K562 (cell line): ENCODE results near the gene PSMD4. TPM values are rescaled to one million over a fixed set of nuclear protein-coding genes. Genes with fewer than 3 reads are reported as not detected.

ENCODE experiments used
- ADNP ChIP-seq: fragments of 200-800 bp; sonication (Bioruptor generic); IDR thresholded peaks from 2 replicates; pipeline ENCODE4 v1.6.1; 2016; ENCODE audit warnings: missing genetic modification characterization, missing compliant biosample characterization
- BDP1 ChIP-seq: IDR thresholded peaks from 3 replicates; pipeline ENCODE4 v1.6.1; 2011; ENCODE audit not compliant: insufficient read length, insufficient read depth
- CHD2 ChIP-seq: IDR thresholded peaks from 2 replicates; pipeline ENCODE4 v1.6.1; 2011; ENCODE audit warnings: low read depth, low read length
- DMBX1 ChIP-seq: fragments of 250-450 bp; sonication (Bioruptor Pico); IDR thresholded peaks from 2 replicates; pipeline ENCODE4 v1.8.0; 2022; ENCODE audit warnings: inconsistent platforms, mild to moderate bottlenecking, moderate library complexity, borderline replicate concordance
- ILK ChIP-seq: fragments of 450-650 bp; IDR thresholded peaks from 2 replicates; pipeline ENCODE4 v1.6.1; 2016; ENCODE audit warnings: missing genetic modification characterization, low read depth, mild to moderate bottlenecking, missing compliant biosample characterization, moderate library complexity, borderline replicate concordance
- NELFE ChIP-seq: IDR thresholded peaks from 2 replicates; pipeline ENCODE4 v1.6.1; 2011; ENCODE audit warnings: mild to moderate bottlenecking; ENCODE audit not compliant: insufficient read depth, insufficient read length
- NFATC3 ChIP-seq: fragments of 450-650 bp; IDR thresholded peaks from 2 replicates; pipeline ENCODE4 v1.6.1; 2017; ENCODE audit warnings: mild to moderate bottlenecking
- NFXL1 ChIP-seq: fragments of 450-650 bp; formaldehyde crosslinking; IDR thresholded peaks from 2 replicates; pipeline ENCODE4 v1.4.0; 2021; ENCODE audit warnings: mild to moderate bottlenecking
- OTX1 ChIP-seq: fragments of 450-650 bp; formaldehyde crosslinking; IDR thresholded peaks from 2 replicates; pipeline ENCODE4 v1.4.0; 2022; ENCODE audit warnings: mild to moderate bottlenecking
- PURB ChIP-seq: sonication (generic); formaldehyde crosslinking; IDR thresholded peaks from 2 replicates; pipeline ENCODE4 v1.9.0; 2021; ENCODE audit warnings: low read depth, mild to moderate bottlenecking, missing genetic modification reagents
- SMARCE1 ChIP-seq: fragments of 450-650 bp; IDR thresholded peaks from 2 replicates; pipeline ENCODE4 v1.7.1; 2016; ENCODE audit warnings: mild to moderate bottlenecking
- STAG1 ChIP-seq: sonication (generic); formaldehyde crosslinking; IDR thresholded peaks from 2 replicates; pipeline ENCODE4 v1.5.0; 2020; ENCODE audit warnings: missing genetic modification reagents, borderline replicate concordance
- U2AF1 ChIP-seq: fragments of 200-400 bp; formaldehyde crosslinking; optimal IDR thresholded peaks from 2 replicates; pipeline ENCODE3; 2017; ENCODE audit warnings: mild to moderate bottlenecking, low read depth, low read length, moderate library complexity
- XRCC4 ChIP-seq: IDR thresholded peaks from one replicate; pipeline ENCODE4 v1.6.1; 2011; ENCODE audit not compliant: insufficient read depth, insufficient read length; ENCODE audit errors: extremely low read depth
- ZNF146 ChIP-seq: IDR thresholded peaks from one replicate; pipeline ENCODE4 v1.6.1; 2018; ENCODE audit warnings: missing compliant biosample characterization; ENCODE audit not compliant: unreplicated experiment
- ZNF217 ChIP-seq: sonication (generic); formaldehyde crosslinking; IDR thresholded peaks from 2 replicates; pipeline ENCODE4 v1.8.0; 2022; ENCODE audit warnings: mild to moderate bottlenecking, missing genetic modification reagents
- ZNF589 ChIP-seq: fragments of 200-800 bp; sonication (Bioruptor generic); IDR thresholded peaks from 2 replicates; pipeline ENCODE4 v1.6.1; 2016; ENCODE audit warnings: low read depth, missing genetic modification characterization, missing compliant biosample characterization
- polyA plus RNA-seq, 8 experiments: library from polyadenylated mRNA; depleted of rRNA in 4 of 8; stranded (reverse) in 5 of 8; unstranded in 3 of 8; fragments of >200 nt; fragmentation: Nextera tagmentation in 2 of 8; fragmentation: Illumina TruSeq in 1 of 8; extraction: Ambion mirVana in 2 of 8; extraction: Trizol in 1 of 8; gene quantifications; 2 replicates each; pipeline versions ENCODE4 v1.2.1 to v1.2.3, GENCODE V29; 2011 to 2014; ENCODE audit warnings: inconsistent platforms in 1 of 8, missing spikeins in 1 of 8
- total RNA-seq, 7 experiments: library from RNA; depleted of rRNA in 6 of 7; stranded (reverse); fragments of >200 nt in 6 of 7; fragmentation: Illumina TruSeq in 2 of 7; extraction: Trizol in 2 of 7; gene quantifications; 2 replicates each; pipeline versions ENCODE4 v1.2.1 to v1.2.3, GENCODE V29; 2011 to 2021; ENCODE audit warnings: low replicate concordance in 1 of 7
- TF ChIP-seq, protein P1 (sequence below), 3 experiments: IDR thresholded peaks in 2 of 3; conservative IDR thresholded peaks in 1 of 3; 2 replicates each; pipeline ENCODE4 v1.5.1; 2011 to 2012; ENCODE audit warnings: low read length in 3 of 3, mild to moderate bottlenecking in 3 of 3, control low read depth in 2 of 3, improper control_type of control experiment in 1 of 3, inconsistent platforms in 1 of 3, low read depth in 1 of 3, mixed read lengths in 1 of 3, moderate library complexity in 1 of 3; ENCODE audit not compliant: insufficient read depth in 2 of 3
- TF ChIP-seq, protein P2 (sequence below): fragments of 450-650 bp; IDR thresholded peaks from 2 replicates; pipeline ENCODE4 v1.6.1; 2016; ENCODE audit warnings: borderline replicate concordance
- TF ChIP-seq, protein P3 (sequence below): fragments of 450-650 bp; IDR thresholded peaks from one replicate; pipeline ENCODE4 v1.6.1; 2018; ENCODE audit warnings: mild to moderate bottlenecking, moderate library complexity; ENCODE audit not compliant: partially characterized antibody
- TF ChIP-seq, protein P4 (sequence below): fragments of 450-650 bp; IDR thresholded peaks from 2 replicates; pipeline ENCODE4 v1.6.1; 2016; ENCODE audit warnings: antibody characterized with exemption

PSMD4 gene
- total and polyA plus RNA-seq, 9 of the 15 experiments (the other 6 are each of a cell fraction or from before 2014, with no cell fraction given): 194 to 353 (median 295) TPM

DNA sequence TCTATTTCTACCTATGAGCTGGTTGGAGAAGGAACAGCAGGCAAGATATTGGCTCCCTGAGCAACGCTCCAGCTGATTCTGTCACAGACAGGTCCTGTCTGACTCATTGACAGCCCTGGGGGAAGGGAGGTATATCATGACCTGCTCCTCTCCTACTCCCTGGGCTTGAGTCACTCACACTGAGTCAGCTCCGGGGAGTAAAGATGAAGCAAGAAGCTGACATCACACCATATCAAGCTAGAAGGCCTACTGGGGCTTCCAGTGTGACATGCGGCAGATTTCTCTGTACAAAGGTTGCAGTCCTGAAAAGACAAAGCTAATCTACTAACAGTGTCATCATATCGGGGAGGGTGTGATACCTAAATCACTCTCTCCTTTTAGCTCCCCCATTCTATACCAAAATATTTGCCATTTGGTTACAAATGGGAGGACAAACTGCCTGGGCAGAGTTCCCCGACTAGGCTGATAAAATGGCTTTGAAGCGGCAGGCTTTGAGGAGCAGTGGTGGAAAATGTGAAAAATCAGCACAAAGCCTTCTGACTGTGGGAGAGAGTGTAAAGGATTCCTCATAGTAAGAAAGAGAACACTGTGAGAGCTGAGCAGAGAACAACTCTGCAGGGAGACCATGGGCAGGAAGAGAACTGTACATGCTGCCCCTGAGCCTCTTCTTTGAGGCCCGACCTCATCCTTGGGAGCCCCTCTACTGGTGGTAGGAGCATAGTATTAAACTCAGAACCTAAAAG, 57.2 kb downstream of the PSMD4 start (continued):
- TF ChIP-seq, protein P1, sequence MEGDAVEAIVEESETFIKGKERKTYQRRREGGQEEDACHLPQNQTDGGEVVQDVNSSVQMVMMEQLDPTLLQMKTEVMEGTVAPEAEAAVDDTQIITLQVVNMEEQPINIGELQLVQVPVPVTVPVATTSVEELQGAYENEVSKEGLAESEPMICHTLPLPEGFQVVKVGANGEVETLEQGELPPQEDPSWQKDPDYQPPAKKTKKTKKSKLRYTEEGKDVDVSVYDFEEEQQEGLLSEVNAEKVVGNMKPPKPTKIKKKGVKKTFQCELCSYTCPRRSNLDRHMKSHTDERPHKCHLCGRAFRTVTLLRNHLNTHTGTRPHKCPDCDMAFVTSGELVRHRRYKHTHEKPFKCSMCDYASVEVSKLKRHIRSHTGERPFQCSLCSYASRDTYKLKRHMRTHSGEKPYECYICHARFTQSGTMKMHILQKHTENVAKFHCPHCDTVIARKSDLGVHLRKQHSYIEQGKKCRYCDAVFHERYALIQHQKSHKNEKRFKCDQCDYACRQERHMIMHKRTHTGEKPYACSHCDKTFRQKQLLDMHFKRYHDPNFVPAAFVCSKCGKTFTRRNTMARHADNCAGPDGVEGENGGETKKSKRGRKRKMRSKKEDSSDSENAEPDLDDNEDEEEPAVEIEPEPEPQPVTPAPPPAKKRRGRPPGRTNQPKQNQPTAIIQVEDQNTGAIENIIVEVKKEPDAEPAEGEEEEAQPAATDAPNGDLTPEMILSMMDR (IDR thresholded peaks at IDR 0.05 in 2 of 3, conservative IDR thresholded peaks at IDR 0.05 in 1 of 3; ENCODE audit: insufficient read depth in 2 of 3, low read depth in 1 of 3, low read length in 3 of 3): no peak
- TF ChIP-seq ZNF589 (CRISPR knock-in tag) (peak; percentile 96), ILK (tag) (no peak), DMBX1 (peak; percentile 92), PURB (CRISPR knock-in tag) (no peak), BDP1 (no peak), NELFE (no peak), XRCC4 (no peak), U2AF1 (no peak), NFXL1 (CRISPR knock-in tag) (0 out of 2 replicates have a peak, but pooled peaks have one; percentile 24), OTX1 (CRISPR knock-in tag) (no peak), STAG1 (CRISPR knock-in tag) (no peak), SMARCE1 (peak; percentile 98), NFATC3 (no peak; the same call in 1 of the 2 replicates), ZNF217 (CRISPR knock-in tag) (no peak), CHD2 (peak; percentile 55; the same call in 1 of the 2 replicates), ZNF146 (CRISPR knock-in tag) (no peak), ADNP (tag) (no peak)
- TF ChIP-seq, protein P2, sequence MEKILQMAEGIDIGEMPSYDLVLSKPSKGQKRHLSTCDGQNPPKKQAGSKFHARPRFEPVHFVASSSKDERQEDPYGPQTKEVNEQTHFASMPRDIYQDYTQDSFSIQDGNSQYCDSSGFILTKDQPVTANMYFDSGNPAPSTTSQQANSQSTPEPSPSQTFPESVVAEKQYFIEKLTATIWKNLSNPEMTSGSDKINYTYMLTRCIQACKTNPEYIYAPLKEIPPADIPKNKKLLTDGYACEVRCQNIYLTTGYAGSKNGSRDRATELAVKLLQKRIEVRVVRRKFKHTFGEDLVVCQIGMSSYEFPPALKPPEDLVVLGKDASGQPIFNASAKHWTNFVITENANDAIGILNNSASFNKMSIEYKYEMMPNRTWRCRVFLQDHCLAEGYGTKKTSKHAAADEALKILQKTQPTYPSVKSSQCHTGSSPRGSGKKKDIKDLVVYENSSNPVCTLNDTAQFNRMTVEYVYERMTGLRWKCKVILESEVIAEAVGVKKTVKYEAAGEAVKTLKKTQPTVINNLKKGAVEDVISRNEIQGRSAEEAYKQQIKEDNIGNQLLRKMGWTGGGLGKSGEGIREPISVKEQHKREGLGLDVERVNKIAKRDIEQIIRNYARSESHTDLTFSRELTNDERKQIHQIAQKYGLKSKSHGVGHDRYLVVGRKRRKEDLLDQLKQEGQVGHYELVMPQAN: peak; percentile 97
- TF ChIP-seq, protein P3, sequence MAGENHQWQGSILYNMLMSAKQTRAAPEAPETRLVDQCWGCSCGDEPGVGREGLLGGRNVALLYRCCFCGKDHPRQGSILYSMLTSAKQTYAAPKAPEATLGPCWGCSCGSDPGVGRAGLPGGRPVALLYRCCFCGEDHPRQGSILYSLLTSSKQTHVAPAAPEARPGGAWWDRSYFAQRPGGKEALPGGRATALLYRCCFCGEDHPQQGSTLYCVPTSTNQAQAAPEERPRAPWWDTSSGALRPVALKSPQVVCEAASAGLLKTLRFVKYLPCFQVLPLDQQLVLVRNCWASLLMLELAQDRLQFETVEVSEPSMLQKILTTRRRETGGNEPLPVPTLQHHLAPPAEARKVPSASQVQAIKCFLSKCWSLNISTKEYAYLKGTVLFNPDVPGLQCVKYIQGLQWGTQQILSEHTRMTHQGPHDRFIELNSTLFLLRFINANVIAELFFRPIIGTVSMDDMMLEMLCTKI: no peak
- TF ChIP-seq, protein P4, sequence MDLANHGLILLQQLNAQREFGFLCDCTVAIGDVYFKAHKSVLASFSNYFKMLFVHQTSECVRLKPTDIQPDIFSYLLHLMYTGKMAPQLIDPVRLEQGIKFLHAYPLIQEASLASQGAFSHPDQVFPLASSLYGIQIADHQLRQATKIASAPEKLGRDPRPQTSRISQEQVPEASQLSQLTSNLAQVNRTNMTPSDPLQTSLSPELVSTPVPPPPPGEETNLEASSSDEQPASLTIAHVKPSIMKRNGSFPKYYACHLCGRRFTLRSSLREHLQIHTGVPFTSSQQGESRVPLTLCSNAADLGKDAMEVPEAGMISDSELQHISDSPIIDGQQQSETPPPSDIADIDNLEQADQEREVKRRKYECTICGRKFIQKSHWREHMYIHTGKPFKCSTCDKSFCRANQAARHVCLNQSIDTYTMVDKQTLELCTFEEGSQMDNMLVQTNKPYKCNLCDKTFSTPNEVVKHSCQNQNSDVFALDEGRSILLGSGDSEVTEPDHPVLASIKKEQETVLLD: no peak
